Right ventricle myocardium superior (tissue), 1 donor: ENCODE measurements around the gene FZR1. TPM values are rescaled to one million over a fixed set of nuclear protein-coding genes. Genes with fewer than 3 reads are reported as not detected.
"Not testable (repeated sequence)": the region's sequence is repeated elsewhere in the genome, so short reads cannot be mapped to it uniquely, and the experiment has no call there.

ENCODE experiments used
- ATAC-seq: fragments of 200-7000 bp; cut with Tn5 transposase; one replicate; pipeline ENCODE4 v1.9.1; 2020; ENCODE audit warnings: mild to moderate bottlenecking; ENCODE audit not compliant: poor library complexity
- DNase-seq: peaks from one replicate; pipeline ENCODE4 v3.0.0-alpha.2; 2020
- intact Hi-C: fragments of 100-400 bp; cut with DNase I; formaldehyde crosslinking; loops from one replicate; pipeline ENCODE4 v1.11.2; 2022
- total RNA-seq: library from RNA; stranded (reverse); fragmentation: NEBNext Ultra II Directional; extraction: Animal tissue kit (Norgen Biotek cat#: 25700); gene quantifications from one replicate; pipeline ENCODE4 v1.2.1, GENCODE V29; 2021
- donor health status: DM: no; HTN: yes; CAD: no; lungs with severe emphysema.

Gene FZR1
- total RNA-seq, 1 donor from 2014 or later = 19.0 TPM

DNA sequence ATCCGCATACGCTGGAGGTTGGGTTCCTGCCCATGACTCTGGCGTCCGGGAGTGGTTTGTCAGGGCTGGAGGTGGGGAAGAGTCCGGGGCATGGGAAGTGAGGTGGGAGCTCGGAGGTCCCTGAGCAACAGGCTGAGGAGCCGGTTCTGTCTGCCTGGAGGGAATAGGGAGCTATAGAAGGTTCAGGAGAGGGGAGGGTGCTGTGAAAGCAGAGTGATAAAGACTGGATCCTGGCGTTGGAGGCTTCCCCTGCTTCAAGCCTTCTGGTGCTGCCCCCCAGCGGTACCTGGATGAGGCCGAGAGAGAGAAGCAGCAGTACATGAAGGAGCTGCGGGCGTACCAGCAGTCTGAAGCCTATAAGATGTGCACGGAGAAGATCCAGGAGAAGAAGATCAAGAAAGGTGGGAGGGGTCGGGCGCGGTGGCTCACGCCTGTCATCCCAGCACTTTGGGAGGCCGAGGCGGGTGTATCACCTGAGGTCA, 69.2 kb downstream of the FZR1 start:
- no peak for DNase-seq
- no peak for ATAC-seq
- intact Hi-C loops = no loop called here

DNA sequence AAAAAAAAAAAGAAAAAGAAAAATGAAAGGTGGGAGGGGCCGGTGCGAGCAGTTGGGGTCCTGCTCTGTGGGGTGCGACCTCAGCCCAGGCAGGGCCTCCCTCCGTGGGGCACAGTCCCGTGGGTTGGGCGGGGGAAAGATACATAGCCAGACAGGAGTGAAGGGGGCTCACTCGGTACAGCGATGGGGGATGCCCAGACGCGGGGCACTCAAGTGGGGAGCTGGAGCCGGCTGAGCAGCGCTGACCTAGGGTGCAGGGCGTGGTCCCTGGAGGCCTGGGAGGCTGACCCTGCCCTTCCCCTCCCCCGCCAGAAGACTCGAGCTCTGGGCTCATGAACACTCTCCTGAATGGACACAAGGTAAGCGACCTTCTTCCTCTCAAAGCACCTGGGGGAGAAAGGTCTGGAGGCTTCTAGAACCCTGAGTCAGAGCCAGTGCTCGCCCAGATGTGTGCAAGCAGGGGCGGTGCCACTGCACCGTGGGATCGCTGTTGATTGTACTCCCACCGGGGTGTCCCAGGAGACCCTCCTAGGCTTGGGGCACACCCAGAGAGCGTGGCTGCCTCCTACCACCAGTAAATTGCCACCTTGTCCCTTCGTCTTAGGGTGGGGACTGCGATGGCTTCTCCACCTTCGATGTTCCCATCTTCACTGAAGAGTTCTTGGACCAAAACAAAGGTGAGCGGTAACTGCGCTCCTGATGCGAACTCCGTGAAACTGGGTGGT, 70.0 kb downstream of the FZR1 start:
- ATAC-seq (no peak), DNase-seq (no peak)
- intact Hi-C loops = no loop called here

DNA sequence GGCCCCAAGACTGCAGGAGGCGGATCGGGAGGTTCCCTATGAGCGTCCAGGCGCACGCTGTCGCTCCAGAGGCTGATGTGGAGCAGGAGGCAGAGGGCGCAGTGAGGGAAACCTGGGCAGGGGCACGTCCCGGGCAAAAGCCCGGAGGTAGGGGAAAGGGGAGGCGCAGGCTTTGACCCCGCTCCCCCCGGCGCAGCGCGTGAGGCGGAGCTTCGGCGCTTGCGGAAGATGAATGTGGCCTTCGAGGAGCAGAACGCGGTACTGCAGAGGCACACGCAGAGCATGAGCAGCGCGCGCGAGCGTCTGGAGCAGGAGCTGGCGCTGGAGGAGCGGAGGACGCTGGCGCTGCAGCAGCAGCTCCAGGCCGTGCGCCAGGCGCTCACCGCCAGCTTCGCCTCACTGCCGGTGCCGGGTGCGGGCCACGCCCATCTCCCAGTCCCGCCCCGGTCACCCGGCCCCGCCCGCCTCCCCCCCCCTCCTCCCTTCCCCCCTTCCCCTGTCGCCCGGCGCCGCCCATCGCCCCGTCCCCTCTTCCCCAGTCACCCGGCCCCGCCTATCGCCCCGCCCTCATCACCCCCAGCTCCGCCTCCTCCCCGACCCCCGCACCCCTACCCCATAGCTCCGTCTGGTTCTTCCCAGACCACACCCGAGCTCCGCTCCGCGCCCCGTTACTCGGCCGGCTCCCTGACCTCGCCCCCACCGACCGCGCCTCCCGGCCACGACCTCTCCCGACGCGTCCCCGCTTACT, 70.8 kb downstream of the FZR1 start:
- peak; percentile 81 for DNase-seq
- intact Hi-C loops = no loop called here
- peak; percentile 30 for ATAC-seq

DNA sequence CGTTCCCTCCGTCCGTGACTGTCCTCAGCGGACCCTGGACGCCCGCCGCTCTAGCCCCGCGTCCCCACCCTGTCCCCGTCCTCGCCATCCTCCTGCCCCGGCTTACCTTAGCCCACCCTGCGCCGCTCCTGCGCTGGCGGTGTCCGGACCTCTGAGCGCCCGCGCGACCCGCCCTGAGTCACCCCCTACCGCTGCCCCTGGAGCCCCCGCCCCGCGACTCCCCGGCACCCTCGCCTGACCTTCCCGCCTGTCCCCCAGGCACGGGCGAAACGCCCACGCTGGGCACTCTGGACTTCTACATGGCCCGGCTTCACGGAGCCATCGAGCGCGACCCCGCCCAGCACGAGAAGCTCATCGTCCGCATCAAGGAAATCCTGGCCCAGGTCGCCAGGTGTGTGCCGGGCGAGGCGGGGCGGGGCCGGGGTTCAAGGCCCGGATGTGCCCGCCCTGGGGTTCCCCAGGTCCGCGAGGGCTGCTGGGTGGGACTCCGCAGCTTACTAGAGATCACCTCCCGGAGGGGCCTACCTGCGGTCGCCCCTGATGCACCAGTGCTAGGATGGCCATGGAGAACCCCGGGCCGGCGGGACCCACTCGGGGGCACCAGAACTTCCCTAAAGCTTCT, 71.7 kb downstream of the FZR1 start:
- intact Hi-C loops = no loop called here
- no peak for ATAC-seq

DNA sequence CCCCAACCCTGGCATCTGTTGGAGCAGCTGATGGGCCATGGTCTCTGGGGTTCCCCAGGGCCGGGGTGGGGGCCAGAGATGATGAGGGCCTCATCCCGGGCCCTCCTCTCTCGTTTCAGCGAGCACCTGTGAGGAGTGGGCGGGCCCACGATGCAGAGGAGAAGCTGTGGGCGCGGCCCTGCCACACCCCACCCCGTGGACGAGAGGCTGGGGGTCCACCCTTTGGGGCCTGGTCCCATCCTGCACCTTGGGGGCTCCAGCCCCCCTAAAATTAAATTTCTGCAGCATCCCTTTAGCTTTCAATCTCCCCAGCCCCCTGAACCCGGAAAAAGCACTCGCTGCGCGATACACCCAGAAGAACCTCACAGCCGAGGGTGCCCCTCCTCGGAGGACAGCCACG, 72.3 kb downstream of the FZR1 start:
- intact Hi-C loops = no loop called here
- DNase-seq (no peak), ATAC-seq (no peak)

More for the DNA sequence above, 71.7 kb downstream of the FZR1 start:
- no peak for DNase-seq

DNA sequence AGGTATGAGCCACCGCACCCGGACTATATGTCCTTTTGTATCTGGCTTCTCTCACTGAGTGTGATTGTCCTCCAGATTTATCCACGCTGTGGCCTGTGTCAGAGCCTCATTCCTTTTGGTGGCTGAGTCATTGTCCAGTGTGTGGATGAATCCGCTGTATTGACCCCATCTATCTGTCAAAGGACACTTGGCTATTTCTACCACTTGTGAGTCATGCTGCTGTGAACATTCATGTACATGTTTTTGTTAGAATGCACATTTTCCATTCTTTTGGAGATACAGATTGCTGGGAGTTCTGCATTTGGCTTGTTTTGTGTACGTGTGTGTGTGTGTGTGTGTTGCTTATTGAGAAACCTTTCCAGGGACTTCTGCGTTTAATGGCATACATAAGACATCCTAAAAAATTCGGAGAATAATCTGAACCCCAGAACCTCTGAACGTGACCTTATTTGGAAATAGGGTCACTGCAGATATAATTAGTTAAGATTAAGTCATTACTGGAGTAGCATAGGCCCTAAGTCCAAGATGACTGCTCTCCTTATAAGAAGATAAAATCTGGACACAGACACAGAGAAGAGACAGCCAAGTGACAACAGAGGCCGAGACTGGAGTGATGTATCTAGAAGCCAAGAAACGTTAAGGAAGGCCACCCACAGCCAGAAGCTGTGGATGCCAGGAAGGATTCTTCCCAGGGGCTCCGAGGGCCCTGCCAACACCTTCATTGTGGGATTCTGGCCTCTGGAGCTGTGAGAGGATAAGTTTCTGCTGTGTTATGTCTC, 74.2 kb downstream of the FZR1 start:
- intact Hi-C loops = no loop called here
- DNase-seq = no peak

DNA sequence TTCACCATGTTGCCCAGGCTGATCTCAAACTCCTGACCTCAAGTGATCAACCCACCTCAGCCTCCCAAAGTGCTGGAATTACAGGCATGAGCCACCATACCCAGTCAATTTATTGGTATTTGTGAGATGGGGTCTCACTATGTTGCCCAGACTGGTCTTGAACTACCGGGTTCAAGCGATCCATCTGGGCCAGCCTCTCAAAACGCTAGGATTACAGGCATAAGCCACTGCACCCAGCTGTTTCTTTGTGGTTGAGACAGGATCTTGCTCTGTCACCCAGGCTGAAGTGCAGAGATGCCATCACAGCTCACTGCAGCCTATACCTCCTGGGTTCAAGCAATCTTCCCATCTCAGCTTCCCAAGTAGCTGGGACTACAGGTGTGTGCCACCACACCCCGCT, 75.7 kb downstream of the FZR1 start:
- intact Hi-C loops, DNase-seq, ATAC-seq: not testable (repeated sequence)

More for the DNA sequence above, 74.2 kb downstream of the FZR1 start:
- no peak for ATAC-seq

DNA sequence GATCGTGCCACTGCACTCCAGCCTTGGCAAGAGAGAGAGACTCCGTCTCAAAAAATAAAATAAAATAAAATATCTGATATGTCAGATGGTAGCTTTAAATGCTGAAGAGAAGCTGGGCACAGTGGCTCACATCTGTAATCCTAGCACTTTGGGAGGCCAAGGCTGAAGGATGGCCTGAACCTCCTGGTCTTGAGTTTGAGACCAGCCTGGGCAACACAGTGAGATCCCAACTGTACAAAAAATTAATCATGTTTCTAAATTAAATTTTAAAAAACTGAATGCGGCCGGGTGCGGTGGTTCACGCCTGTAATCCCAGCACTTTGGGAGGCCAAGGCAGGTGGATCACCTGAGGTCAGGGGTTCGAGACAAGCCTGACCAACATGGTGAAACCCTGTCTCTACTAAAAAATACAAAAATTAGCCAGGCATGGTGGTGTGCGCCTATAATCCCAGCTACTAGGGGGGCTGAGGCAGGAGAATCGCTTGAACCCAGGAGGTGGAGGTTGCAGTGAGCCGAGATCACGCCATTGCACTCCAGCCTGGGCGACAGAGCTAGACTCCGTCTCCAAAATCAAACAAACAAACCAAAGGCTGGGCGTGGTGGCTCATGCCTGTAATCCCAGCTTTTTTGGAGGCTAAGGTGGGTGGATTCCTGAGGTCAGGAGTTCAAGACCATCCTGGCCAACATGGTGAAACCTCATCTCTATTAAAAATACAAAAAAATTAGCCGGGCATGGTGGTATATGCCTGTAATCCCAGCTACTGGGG, 78.1 kb downstream of the FZR1 start:
- ATAC-seq, intact Hi-C loops, DNase-seq: not testable (repeated sequence)

DNA sequence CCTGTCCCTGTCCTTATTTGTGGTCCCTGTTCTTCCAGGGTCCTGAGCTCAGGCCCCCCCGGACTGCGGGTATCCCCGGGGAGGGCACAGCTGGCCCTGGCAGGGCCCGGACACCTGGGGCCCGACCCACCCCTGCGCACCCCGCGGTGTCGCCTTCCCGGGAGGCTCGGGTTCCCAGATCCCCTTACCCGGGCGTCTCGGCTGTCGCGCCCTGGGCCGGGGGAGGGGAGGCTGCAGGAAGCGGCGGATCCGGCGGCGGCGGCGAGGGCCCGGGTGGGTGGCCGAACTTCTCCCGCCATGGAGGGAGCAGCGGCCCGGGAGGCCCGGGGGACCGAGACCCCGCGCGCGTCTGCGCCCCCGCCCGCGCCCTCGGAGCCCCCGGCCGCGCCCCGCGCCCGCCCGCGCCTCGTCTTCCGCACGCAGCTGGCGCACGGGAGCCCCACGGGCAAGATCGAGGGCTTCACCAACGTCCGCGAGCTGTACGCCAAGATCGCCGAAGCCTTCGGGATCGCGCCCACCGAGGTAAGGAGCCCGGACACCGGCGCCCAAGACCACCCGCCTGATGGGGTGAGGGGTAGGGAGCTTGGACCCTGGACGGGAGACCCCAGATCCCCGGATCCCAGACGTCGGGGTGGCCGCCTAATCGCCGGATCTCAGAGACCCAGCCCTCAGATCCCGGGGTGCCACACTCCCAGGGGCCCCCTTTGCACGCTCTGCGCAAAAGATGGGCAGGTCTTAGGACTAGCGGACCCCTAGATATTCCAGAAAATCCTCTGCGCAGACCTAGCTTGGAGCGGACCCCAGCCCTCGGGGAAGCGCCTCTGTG, 79.4 kb downstream of the FZR1 start, which contains the start of gene GIPC3:
Gene GIPC3, plus strand, starts transcription at position 178 of the 826 bp plus-strand sequence. Its CDS starts 120 bp downstream, at position 298.
- ATAC-seq = no peak
- intact Hi-C loops = loop anchor here (2.0 kb wide), 1 partner anchor 33 kb away; no protein-coding TSS in a partner anchor
- DNase-seq = no peak

DNA sequence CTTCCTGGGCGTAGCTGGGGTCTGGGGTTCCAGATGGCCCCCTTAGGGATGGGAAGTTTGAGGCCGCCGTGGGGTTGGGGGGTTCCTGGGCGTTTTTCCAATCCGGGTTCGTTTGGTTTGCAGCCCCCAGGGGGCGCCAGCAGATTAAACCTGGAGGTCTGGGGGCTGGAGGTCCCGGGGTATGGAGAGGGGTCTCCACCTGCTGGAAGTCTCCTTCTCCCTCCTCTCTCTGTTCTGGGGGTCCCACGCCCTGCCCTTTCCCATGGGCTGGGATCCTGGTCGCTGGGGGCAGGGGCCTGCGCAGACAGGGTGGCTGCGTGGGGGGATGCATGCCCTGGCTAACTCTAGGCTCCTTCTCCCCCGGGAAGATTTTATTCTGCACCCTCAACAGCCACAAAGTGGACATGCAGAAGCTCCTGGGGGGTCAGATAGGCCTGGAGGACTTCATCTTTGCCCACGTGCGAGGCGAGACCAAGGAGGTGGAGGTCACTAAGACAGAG, 80.1 kb downstream of the FZR1 start:
- intact Hi-C loops = loop anchor here (2.0 kb wide), 1 partner anchor 33 kb away; no protein-coding TSS in a partner anchor
- ATAC-seq = no peak
- no peak for DNase-seq

DNA sequence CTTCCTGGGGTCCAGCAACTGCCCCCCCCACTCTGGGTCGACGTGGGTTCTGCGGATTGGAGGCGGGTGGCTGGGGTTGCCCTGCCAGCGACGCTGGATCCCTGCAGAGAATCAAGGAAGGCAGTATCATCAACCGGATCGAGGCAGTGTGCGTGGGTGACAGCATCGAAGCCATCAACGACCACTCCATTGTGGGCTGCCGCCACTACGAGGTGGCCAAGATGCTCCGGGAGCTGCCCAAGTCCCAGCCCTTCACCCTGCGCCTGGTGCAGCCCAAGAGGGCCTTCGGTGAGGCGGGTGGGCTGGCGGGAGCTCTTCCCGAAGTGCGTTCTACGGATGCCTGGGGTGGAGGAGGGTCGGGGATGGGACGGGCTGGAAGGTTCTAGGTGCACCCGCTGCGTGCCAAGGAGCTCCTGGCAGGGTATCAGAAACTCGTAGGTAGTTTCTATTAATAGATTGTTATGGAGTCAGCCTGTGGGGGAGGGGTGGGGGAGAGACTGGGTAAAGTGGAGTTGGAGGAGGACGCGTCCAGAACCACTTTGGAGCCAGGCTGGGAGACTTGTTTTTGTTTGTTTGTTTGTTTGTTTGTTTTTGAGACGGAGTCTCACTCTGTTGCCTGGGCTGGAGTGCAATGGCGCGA, 80.7 kb downstream of the FZR1 start:
- DNase-seq = no peak
- intact Hi-C loops = loop anchor here (2.0 kb wide), 1 partner anchor 32 kb away; no protein-coding TSS in a partner anchor
- ATAC-seq = peak; percentile 46

Other genes starting within 250 kb of the FZR1 start
- gene NFIC, start 139.7 kb upstream of the FZR1 start, total RNA-seq = 153 TPM
- not detected for gene SMIM24, start 25.8 kb upstream of the FZR1 start, total RNA-seq
- gene SMIM44, start 22.9 kb upstream of the FZR1 start, total RNA-seq = not detected
- gene DOHH, start 5.6 kb upstream of the FZR1 start, total RNA-seq = 10.5 TPM
- gene TEKTIP1, start 32.9 kb downstream of the FZR1 start, total RNA-seq = 0.46 TPM
- 21.7 TPM for gene MFSD12, start 51.3 kb downstream of the FZR1 start, total RNA-seq
- gene HMG20B, start 66.6 kb downstream of the FZR1 start, total RNA-seq = 34.4 TPM
- gene GIPC3, start 79.2 kb downstream of the FZR1 start, total RNA-seq = 2.2 TPM
- 2.6 TPM for gene TBXA2R, start 100.6 kb downstream of the FZR1 start, total RNA-seq
- 13.7 TPM for gene CACTIN, start 120.5 kb downstream of the FZR1 start, total RNA-seq
- gene PIP5K1C, start 194.2 kb downstream of the FZR1 start, total RNA-seq = 31.6 TPM
- not detected for gene TJP3, start 202.1 kb downstream of the FZR1 start, total RNA-seq